Upper lobe of left lung (tissue), 4 donors: ENCODE measurements around the gene THEMIS2.
A peak's percentile ranks its signal among the peaks of the same experiment; 100 is the strongest.

Experiments used
- POLR2A ChIP-seq, 4 donors: fragments of 450-650 bp; IDR thresholded peaks; one replicate each; pipeline ENCODE4 v1.5.1; 2016 to 2017; ENCODE audit warnings: antibody characterized with exemption in 4 of 4, mild to moderate bottlenecking in 2 of 4
- POLR2AphosphoS5 ChIP-seq, 2 donors: sonication (generic); formaldehyde crosslinking; IDR thresholded peaks; one replicate each; pipeline ENCODE4 v1.5.1; 2017; ENCODE audit warnings: antibody characterized with exemption in 2 of 2
- TF ChIP-seq, protein P1 (sequence below), 6 experiments: fragments of 450-650 bp in 4 of 6; fragments of 200-600 bp in 2 of 6; sonication (generic) in 2 of 6; IDR thresholded peaks; one replicate each; pipeline ENCODE4 v1.5.1; 2016 to 2019; ENCODE audit warnings: antibody characterized with exemption in 6 of 6

DNA sequence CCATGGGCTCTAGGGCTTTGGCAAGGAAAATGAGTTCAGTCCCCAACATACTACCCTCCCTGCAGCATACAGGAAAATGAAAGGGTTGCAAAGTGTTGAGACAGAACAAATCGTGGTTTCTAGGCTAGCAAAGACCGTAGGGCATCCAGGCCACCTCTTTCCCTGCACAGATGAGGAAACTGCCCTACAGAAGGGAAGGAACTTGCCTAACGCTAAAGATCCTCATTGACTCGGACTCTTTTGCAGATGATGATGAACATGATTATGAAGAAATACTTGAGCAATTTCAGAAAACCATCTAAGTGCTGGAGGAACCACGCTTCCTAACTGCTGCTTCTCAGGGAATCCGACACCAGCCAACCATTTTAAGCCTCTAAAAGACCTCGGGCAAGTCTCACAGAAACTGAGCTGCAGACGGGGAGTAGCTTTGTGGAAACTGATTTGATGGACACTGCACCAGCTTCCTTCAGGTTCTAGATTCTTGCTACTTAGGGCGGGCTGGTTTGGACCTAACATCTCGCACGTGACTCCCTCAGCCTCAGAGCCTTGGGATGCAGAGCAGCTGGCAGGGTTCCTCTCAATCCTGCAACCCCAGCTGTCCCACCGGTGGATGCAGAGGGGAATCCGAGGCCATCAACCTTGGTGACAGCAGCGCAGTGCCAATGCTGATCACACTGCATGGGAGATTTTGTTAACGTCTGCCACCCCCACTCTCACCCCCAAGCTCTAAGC, 13.4 kb downstream of the THEMIS2 start:
- TF ChIP-seq, protein P1, sequence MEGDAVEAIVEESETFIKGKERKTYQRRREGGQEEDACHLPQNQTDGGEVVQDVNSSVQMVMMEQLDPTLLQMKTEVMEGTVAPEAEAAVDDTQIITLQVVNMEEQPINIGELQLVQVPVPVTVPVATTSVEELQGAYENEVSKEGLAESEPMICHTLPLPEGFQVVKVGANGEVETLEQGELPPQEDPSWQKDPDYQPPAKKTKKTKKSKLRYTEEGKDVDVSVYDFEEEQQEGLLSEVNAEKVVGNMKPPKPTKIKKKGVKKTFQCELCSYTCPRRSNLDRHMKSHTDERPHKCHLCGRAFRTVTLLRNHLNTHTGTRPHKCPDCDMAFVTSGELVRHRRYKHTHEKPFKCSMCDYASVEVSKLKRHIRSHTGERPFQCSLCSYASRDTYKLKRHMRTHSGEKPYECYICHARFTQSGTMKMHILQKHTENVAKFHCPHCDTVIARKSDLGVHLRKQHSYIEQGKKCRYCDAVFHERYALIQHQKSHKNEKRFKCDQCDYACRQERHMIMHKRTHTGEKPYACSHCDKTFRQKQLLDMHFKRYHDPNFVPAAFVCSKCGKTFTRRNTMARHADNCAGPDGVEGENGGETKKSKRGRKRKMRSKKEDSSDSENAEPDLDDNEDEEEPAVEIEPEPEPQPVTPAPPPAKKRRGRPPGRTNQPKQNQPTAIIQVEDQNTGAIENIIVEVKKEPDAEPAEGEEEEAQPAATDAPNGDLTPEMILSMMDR (IDR thresholded peaks at IDR 0.05), result no peak
- no peak for TF ChIP-seq POLR2A (IDR thresholded peaks at IDR 0.05)
- TF ChIP-seq POLR2AphosphoS5 (IDR thresholded peaks at IDR 0.05), result peak; percentile 28 to 87
